Prostate gland (tissue), 2 donors: ENCODE measurements around the gene MIGA1.
A peak's percentile ranks its signal among the peaks of the same experiment; 100 is the strongest.

Experiments
- CTCF ChIP-seq, 4 experiments: fragments of 200-600 bp in 2 of 4; fragments of 450-650 bp in 2 of 4; sonication (generic) in 2 of 4; IDR thresholded peaks; 1 replicate in 3 of 4; 2 replicates in 1 of 4; pipeline ENCODE4 v1.5.1; 2016 to 2019; ENCODE audit warnings: antibody characterized with exemption in 4 of 4, mild to moderate bottlenecking in 2 of 4, moderate library complexity in 2 of 4
- POLR2A ChIP-seq: fragments of 450-650 bp; IDR thresholded peaks from one replicate; pipeline ENCODE4 v1.6.1; 2016; ENCODE audit warnings: antibody characterized with exemption, mild to moderate bottlenecking
- POLR2AphosphoS5 ChIP-seq: sonication (generic); formaldehyde crosslinking; IDR thresholded peaks from one replicate; pipeline ENCODE4 v1.6.1; 2017; ENCODE audit warnings: antibody characterized with exemption

DNA sequence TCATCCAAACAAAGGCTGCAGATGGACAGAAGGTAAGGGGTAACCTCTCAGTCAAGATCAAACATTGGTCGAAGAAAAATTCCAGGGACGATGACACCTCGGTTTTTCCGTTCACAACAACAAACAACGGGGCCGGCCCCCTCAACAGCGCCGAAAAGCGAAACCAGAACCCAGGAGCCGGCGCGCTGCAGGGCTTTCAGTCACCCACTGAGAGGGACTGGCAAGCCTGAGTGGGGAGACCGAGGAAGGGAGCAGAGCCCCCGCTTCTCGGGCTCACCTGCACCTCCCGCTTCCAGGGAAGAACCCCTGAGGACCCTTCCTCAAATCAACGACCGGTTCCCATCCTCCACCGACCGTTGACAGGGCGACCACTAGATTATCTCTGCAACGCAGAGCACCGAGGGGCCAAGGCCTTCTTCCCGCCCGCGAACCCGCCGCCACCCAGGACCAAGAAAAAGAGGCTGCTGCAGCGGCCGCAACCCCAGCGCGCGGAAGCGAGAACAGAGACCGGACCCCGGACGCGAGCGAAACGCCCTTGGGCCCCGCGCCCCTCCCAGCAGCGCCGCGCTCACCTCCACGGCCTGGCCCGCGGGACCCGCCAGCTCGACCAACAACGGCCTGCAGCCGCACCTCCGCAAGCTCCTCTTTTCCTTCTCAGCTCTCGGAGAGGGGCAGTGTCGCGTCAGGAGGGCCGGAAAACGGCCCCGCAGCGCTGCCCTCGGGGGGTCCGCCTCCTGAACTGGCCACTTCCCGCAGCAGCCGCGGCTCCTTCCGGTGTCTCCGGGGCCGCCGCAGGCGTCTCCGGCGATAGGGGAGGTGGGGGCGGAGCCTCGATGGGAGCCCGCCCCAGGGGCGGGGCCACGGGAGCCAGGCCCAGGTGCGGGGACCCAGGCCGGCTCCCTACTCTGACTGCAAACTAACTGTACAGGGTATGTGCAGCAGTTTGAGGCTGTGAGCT lies 20.1 kb upstream of the MIGA1 start, which contains the start of gene USP33:
- TF ChIP-seq CTCF (IDR thresholded peaks at IDR 0.05), result no peak
- TF ChIP-seq POLR2A, result peak; percentile 91
- peak; percentile 91 for TF ChIP-seq POLR2AphosphoS5
